ENCODE measurements around the gene MIDN. TPM values are rescaled to one million over a fixed set of nuclear protein-coding genes. Genes with fewer than 3 reads are reported as not detected.

Gene MIDN
- total and polyA plus RNA-seq, 5 donors from 2014 or later = 1.4 to 126 (median 2.1) TPM

GRCh38 chr19:1224047-1224825 is 24.1 kb upstream of the MIDN start:
- H3K27me3 ChIP-seq (ENCODE audit: control insufficient read depth, insufficient read depth, low read length) = no peaks in the 10 kb centered on the region
- DNase-seq (no peak), ATAC-seq (ENCODE audit: low read depth in 2 of 2) (no peak)
- H3K36me3 Mint-ChIP-seq = no peaks in the 10 kb centered on the region
- H3K27me3 Mint-ChIP-seq = no peaks in the 10 kb centered on the region
- H3K4me1 Mint-ChIP-seq = no peaks in the 10 kb centered on the region
- H3K27ac ChIP-seq (ENCODE audit: insufficient read depth, low read length, poor library complexity, severe bottlenecking) = no peak overlapping the region
- H3K4me1 ChIP-seq (ENCODE audit: control insufficient read depth, insufficient read depth, low read length, poor library complexity, severe bottlenecking) = no peaks in the 10 kb centered on the region
- H3K4me3 Mint-ChIP-seq = no peak overlapping the region
- H3K36me3 ChIP-seq (ENCODE audit: control insufficient read depth, insufficient read depth, low read length) = peaks cover 6% of the 10 kb centered on the region
- no peaks in the 10 kb centered on the region for H3K9me3 Mint-ChIP-seq
- no peaks in the 10 kb centered on the region for H3K9me3 ChIP-seq (ENCODE audit: control insufficient read depth in 2 of 2, low read length in 2 of 2)
- peak overlapping the region in 1 of 3 donors; percentile 38 for H3K27ac Mint-ChIP-seq
- no peak overlapping the region for H3K4me3 ChIP-seq (ENCODE audit: low read depth, low read length)

DNA sequence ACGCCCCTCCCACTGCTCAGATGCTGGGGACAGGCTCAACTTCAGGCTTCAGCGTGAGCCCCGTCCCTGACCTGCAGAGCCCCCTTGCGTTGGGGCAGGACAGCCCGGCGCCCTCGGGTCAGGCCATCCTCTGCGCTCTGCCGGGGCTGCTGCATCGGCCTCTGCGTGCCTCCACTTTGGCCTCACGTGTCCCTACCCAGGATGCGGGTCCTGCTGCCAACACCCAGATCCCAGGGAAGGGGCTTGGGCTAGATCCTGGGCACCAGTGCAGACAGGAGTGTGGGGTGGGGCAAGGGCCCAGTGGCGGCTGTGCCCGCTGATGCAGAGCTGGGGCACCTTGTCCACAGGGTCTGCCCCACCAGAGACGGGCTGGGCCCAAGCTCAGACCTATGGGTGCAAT is 23.5 kb upstream of the MIDN start:
- no peaks in the 10 kb centered on the region for H3K9me3 ChIP-seq (ENCODE audit: control insufficient read depth in 2 of 2, low read length in 2 of 2)
- Mint-ChIP-seq H3K9me3 (no peaks in the 10 kb centered on the region), H3K36me3 (no peaks in the 10 kb centered on the region), H3K4me1 (no peaks in the 10 kb centered on the region), H3K27ac (peak overlapping the region in 1 of 3 donors; percentile 38), H3K4me3 (no peak overlapping the region), H3K27me3 (no peaks in the 10 kb centered on the region)
- no peak overlapping the region for H3K27ac ChIP-seq (ENCODE audit: insufficient read depth, low read length, poor library complexity, severe bottlenecking)
- DNase-seq = no peak
- H3K4me3 ChIP-seq (ENCODE audit: low read depth, low read length) = no peak overlapping the region
- H3K27me3 ChIP-seq (ENCODE audit: control insufficient read depth, insufficient read depth, low read length) = no peaks in the 10 kb centered on the region
- no peak for ATAC-seq (ENCODE audit: low read depth in 2 of 2)
- peaks cover 6% of the 10 kb centered on the region for H3K36me3 ChIP-seq (ENCODE audit: control insufficient read depth, insufficient read depth, low read length)
- no peaks in the 10 kb centered on the region for H3K4me1 ChIP-seq (ENCODE audit: control insufficient read depth, insufficient read depth, low read length, poor library complexity, severe bottlenecking)

DNA sequence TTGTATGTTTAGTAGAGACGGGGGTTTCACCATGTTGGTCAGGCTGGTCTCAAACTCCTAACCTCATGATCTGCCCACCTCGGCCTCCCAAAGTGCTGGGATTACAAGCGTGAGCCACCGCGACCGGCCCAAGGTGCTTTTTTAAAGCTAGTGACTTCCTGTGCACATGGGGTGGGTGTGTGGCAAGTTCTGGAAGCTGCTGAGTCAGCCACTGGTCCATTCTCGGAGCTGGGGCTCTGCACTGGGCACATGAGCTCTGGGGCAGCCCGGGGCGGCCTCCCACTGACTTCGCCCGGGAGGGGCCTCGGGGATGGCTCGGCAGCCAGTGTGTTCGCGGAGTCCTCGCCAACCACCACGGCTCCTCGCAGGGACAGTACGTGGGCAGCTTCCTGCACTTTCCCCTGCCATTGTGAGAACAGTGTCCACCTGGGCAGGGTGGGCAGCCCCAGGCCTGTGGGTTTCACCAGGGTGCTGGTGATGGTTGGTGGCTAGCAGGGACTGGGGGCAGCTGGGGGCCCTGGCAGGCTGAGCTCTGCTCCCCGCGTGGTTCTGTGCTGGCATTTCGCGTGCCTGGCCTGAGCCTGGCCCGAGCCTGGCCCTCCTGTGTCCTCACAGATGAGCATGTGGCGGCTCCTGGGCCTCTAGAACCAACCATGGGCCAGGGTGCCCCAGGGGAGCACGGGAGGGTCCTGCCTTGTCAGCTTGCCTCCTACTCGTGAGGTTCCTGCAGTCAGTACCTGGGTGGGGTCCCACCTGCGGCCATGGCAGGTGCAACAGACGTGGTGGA is 22.8 kb upstream of the MIDN start:
- no peaks in the 10 kb centered on the region for H3K27me3 ChIP-seq (ENCODE audit: control insufficient read depth, insufficient read depth, low read length)
- peaks cover 4% of the 10 kb centered on the region for H3K36me3 ChIP-seq (ENCODE audit: control insufficient read depth, insufficient read depth, low read length)

GRCh38 chr19:1226227-1226518 is 22.2 kb upstream of the MIDN start:
- ATAC-seq (ENCODE audit: low read depth in 2 of 2) (no peak), DNase-seq (no peak)
- H3K27ac Mint-ChIP-seq = no peak overlapping the region
- no peaks in the 10 kb centered on the region for H3K27me3 Mint-ChIP-seq
- H3K4me1 ChIP-seq (ENCODE audit: control insufficient read depth, insufficient read depth, low read length, poor library complexity, severe bottlenecking) = no peaks in the 10 kb centered on the region
- H3K4me3 ChIP-seq (ENCODE audit: low read depth, low read length) = no peak overlapping the region
- H3K4me3 Mint-ChIP-seq = no peak overlapping the region
- H3K9me3 Mint-ChIP-seq = no peaks in the 10 kb centered on the region
- no peak overlapping the region for H3K27ac ChIP-seq (ENCODE audit: insufficient read depth, low read length, poor library complexity, severe bottlenecking)
- H3K36me3 Mint-ChIP-seq = no peaks in the 10 kb centered on the region
- no peaks in the 10 kb centered on the region for H3K9me3 ChIP-seq (ENCODE audit: control insufficient read depth in 2 of 2, low read length in 2 of 2)
- no peaks in the 10 kb centered on the region for H3K4me1 Mint-ChIP-seq
- no peaks in the 10 kb centered on the region for H3K36me3 ChIP-seq (ENCODE audit: control insufficient read depth, insufficient read depth, low read length)
- no peaks in the 10 kb centered on the region for H3K27me3 ChIP-seq (ENCODE audit: control insufficient read depth, insufficient read depth, low read length)

More for the DNA sequence above, 22.8 kb upstream of the MIDN start:
- Mint-ChIP-seq H3K4me1 (no peaks in the 10 kb centered on the region), H3K4me3 (no peak overlapping the region), H3K36me3 (no peaks in the 10 kb centered on the region), H3K27me3 (no peaks in the 10 kb centered on the region), H3K9me3 (no peaks in the 10 kb centered on the region), H3K27ac (no peak overlapping the region)
- Histone ChIP-seq H3K4me3 (ENCODE audit: low read depth, low read length) (no peak overlapping the region), H3K4me1 (ENCODE audit: control insufficient read depth, insufficient read depth, low read length, poor library complexity, severe bottlenecking) (no peaks in the 10 kb centered on the region), H3K9me3 (ENCODE audit: control insufficient read depth in 2 of 2, low read length in 2 of 2) (no peaks in the 10 kb centered on the region), H3K27ac (ENCODE audit: insufficient read depth, low read length, poor library complexity, severe bottlenecking) (no peak overlapping the region)
- ATAC-seq (ENCODE audit: low read depth in 2 of 2) (no peak), DNase-seq (no peak)

DNA sequence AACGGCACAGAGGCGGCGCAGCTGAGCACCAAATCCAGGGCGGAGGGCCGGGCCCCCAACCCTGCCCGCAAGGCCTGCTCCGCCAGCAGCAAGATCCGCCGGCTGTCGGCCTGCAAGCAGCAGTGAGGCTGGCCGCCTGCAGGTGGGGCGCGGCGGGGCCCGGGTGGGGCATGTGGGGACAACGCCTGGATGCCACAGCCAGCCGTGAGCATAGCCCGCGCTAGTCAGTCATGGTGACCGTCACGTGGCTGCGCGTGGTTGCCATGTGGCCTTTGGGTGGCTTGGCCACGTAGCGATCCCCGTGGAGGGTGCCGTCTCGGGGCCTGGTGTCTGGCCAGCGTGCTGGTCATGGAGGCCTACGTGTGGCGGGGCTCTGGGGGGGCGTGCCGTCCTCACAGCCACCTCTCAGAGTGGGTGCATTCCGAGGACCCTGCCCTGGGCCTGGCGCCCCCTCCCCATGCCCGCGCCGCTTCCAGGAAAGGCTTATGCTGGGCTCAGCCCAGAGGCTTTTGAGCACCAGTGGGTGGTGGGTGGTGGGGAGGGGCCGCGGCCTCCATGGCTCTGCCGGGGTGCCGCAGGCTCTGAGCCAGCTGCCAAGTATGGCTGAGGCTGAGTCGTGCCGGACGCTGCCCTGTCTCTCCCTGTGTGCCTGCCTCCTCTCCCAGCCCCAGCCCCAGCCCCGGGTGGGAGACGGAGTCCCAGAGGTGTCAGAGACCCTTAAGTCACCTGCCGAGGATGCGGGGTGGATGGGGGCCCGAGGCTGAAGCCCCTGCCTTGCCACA is 21.7 kb upstream of the MIDN start:
- Histone ChIP-seq H3K36me3 (ENCODE audit: control insufficient read depth, insufficient read depth, low read length) (no peaks in the 10 kb centered on the region), H3K27me3 (ENCODE audit: control insufficient read depth, insufficient read depth, low read length) (no peaks in the 10 kb centered on the region), H3K4me3 (ENCODE audit: low read depth, low read length) (no peak overlapping the region), H3K4me1 (ENCODE audit: control insufficient read depth, insufficient read depth, low read length, poor library complexity, severe bottlenecking) (no peaks in the 10 kb centered on the region), H3K27ac (ENCODE audit: insufficient read depth, low read length, poor library complexity, severe bottlenecking) (no peak overlapping the region), H3K9me3 (ENCODE audit: control insufficient read depth in 2 of 2, low read length in 2 of 2) (no peaks in the 10 kb centered on the region)
- ATAC-seq (ENCODE audit: low read depth in 2 of 2) (no peak), DNase-seq (no peak)
- Mint-ChIP-seq H3K27ac (no peak overlapping the region), H3K9me3 (no peaks in the 10 kb centered on the region), H3K4me3 (no peak overlapping the region), H3K4me1 (no peaks in the 10 kb centered on the region), H3K36me3 (no peaks in the 10 kb centered on the region), H3K27me3 (no peaks in the 10 kb centered on the region)

DNA sequence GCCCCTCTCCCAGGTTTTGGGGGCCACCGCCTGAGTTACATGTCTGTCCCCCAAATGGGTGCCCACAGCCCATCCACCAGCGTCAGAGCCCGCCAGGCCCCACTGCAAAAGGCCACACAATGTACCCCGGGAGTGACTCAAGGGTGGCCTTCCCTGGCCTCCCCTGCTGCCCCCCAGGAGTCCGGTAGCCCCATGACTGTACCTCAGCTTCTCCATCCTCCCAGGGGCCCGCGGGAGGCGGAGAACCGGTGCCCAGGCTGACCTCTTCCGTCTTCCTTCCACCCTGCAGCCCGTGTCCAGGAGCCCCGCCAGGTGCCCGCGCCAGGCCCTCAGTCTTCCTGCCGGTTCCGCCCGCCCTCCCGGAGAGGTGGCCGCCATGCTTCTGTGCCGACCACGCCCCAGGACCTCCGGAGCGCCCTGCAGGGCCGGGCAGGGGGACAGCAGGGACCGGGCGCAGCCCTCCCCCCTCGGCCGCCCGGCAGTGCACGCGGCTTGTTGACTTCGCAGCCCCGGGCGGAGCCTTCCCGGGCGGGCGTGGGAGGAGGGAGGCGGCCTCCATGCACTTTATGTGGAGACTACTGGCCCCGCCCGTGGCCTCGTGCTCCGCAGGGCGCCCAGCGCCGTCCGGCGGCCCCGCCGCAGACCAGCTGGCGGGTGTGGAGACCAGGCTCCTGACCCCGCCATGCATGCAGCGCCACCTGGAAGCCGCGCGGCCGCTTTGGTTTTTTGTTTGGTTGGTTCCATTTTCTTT is 20.9 kb upstream of the MIDN start:
- no peaks in the 10 kb centered on the region for H3K36me3 Mint-ChIP-seq
- DNase-seq = no peak
- no peak for ATAC-seq (ENCODE audit: low read depth in 2 of 2)

DNA sequence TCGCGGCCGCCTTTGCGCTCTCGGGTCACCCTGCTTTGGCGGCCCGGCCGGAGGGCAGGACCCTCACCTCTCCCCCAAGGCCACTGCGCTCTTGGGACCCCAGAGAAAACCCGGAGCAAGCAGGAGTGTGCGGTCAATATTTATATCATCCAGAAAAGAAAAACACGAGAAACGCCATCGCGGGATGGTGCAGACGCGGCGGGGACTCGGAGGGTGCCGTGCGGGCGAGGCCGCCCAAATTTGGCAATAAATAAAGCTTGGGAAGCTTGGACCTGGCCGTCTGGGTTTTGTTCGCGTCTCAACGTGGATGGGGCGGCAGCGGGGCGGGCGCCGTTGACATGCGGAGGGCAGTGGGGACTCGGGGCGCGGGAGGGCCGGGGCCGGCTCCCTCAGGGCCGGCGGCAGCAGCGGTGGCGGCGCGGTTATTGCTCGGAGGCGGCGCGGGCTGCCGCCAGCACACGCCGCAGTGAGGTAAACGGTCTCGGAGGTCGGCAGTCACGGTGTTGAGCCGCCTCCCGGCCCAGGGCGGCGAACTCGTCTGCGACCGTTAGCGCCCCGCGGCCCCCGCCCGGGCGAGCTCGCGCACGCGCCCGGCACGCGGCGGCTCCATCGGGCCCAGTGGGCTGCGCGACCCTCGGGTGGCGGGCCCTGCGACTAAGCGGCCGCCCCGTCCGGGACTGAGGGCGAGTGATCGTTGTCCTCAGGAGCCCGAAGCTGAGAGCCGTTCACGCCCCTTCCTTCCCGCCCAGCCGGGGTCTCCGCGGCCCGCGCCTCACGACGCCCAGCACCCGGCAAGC is 20.0 kb upstream of the MIDN start:
- H3K4me3 Mint-ChIP-seq = no peak overlapping the region
- no peaks in the 10 kb centered on the region for H3K4me1 ChIP-seq (ENCODE audit: control insufficient read depth, insufficient read depth, low read length, poor library complexity, severe bottlenecking)
- no peaks in the 10 kb centered on the region for H3K9me3 Mint-ChIP-seq
- no peaks in the 10 kb centered on the region for H3K9me3 ChIP-seq (ENCODE audit: control insufficient read depth in 2 of 2, low read length in 2 of 2)
- H3K27me3 ChIP-seq (ENCODE audit: control insufficient read depth, insufficient read depth, low read length) = no peaks in the 10 kb centered on the region
- peaks cover 0 to 2% (median 0%) of the 10 kb centered on the region in 4 donors for H3K4me1 Mint-ChIP-seq
- no peaks in the 10 kb centered on the region for H3K27me3 Mint-ChIP-seq
- ATAC-seq (ENCODE audit: low read depth in 2 of 2) (no peak), DNase-seq (no peak)
- H3K36me3 ChIP-seq (ENCODE audit: control insufficient read depth, insufficient read depth, low read length) = no peaks in the 10 kb centered on the region
- H3K27ac ChIP-seq (ENCODE audit: insufficient read depth, low read length, poor library complexity, severe bottlenecking) = no peak overlapping the region
- no peaks in the 10 kb centered on the region for H3K36me3 Mint-ChIP-seq
- no peak overlapping the region for H3K4me3 ChIP-seq (ENCODE audit: low read depth, low read length)
- H3K27ac Mint-ChIP-seq = no peak overlapping the region

More for the DNA sequence above, 20.9 kb upstream of the MIDN start:
- H3K4me3 Mint-ChIP-seq = no peak overlapping the region
- H3K27me3 ChIP-seq (ENCODE audit: control insufficient read depth, insufficient read depth, low read length) = no peaks in the 10 kb centered on the region
- no peaks in the 10 kb centered on the region for H3K36me3 ChIP-seq (ENCODE audit: control insufficient read depth, insufficient read depth, low read length)
- H3K4me1 ChIP-seq (ENCODE audit: control insufficient read depth, insufficient read depth, low read length, poor library complexity, severe bottlenecking) = no peaks in the 10 kb centered on the region
- H3K4me1 Mint-ChIP-seq = peaks cover 0 to 2% (median 0%) of the 10 kb centered on the region in 4 donors
- no peaks in the 10 kb centered on the region for H3K27me3 Mint-ChIP-seq
- no peaks in the 10 kb centered on the region for H3K9me3 Mint-ChIP-seq
- H3K9me3 ChIP-seq (ENCODE audit: control insufficient read depth in 2 of 2, low read length in 2 of 2) = no peaks in the 10 kb centered on the region
- H3K27ac Mint-ChIP-seq = no peak overlapping the region
- H3K27ac ChIP-seq (ENCODE audit: insufficient read depth, low read length, poor library complexity, severe bottlenecking) = no peak overlapping the region
- no peak overlapping the region for H3K4me3 ChIP-seq (ENCODE audit: low read depth, low read length)
